Measurements from ENCODE around the gene MAP3K4.

The MAP3K4 gene

DNA sequence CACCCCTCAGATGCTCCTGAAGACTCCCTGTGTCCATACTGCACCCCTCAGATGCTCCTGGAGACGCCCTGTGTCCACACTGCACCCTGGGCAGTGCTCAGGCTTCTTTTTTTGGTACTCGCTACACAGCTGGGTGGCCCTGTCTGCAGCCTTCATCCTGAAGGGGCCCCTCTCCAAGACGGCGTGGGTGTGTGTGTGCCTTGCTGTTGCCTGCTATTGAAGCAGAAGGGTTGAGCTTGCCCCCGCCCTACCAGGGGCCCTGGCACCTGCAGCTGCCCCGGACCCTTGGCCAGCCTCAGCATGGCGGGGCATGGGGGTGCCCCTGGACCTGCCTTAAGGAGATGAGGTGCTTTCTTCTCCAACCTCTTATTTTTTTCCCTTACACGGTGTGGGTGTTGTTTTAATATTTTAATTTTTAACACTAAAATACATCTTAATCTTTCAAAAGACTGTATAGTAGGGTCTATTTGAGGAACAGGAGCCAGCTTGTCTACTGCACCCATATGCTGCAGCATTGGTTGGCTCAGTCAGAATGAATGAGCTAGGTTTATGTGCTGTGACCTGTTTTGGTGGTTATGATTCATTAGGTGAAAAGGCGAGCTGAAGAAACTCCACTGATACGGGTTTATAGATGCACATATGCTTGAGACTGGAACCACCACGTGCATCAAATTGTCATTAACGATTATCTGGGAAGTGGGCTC lies 146.4 kb downstream of the MAP3K4 start:
- no peak overlapping the region for H3K4me3 ChIP-seq (ENCODE audit: low read depth, low read length)
- no peak for DNase-seq (ENCODE audit: low read depth)
- TF ChIP-seq, protein P1, sequence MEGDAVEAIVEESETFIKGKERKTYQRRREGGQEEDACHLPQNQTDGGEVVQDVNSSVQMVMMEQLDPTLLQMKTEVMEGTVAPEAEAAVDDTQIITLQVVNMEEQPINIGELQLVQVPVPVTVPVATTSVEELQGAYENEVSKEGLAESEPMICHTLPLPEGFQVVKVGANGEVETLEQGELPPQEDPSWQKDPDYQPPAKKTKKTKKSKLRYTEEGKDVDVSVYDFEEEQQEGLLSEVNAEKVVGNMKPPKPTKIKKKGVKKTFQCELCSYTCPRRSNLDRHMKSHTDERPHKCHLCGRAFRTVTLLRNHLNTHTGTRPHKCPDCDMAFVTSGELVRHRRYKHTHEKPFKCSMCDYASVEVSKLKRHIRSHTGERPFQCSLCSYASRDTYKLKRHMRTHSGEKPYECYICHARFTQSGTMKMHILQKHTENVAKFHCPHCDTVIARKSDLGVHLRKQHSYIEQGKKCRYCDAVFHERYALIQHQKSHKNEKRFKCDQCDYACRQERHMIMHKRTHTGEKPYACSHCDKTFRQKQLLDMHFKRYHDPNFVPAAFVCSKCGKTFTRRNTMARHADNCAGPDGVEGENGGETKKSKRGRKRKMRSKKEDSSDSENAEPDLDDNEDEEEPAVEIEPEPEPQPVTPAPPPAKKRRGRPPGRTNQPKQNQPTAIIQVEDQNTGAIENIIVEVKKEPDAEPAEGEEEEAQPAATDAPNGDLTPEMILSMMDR (IDR thresholded peaks at IDR 0.05; ENCODE audit: control insufficient read depth, extremely low read depth, insufficient read depth) = no peak

DNA sequence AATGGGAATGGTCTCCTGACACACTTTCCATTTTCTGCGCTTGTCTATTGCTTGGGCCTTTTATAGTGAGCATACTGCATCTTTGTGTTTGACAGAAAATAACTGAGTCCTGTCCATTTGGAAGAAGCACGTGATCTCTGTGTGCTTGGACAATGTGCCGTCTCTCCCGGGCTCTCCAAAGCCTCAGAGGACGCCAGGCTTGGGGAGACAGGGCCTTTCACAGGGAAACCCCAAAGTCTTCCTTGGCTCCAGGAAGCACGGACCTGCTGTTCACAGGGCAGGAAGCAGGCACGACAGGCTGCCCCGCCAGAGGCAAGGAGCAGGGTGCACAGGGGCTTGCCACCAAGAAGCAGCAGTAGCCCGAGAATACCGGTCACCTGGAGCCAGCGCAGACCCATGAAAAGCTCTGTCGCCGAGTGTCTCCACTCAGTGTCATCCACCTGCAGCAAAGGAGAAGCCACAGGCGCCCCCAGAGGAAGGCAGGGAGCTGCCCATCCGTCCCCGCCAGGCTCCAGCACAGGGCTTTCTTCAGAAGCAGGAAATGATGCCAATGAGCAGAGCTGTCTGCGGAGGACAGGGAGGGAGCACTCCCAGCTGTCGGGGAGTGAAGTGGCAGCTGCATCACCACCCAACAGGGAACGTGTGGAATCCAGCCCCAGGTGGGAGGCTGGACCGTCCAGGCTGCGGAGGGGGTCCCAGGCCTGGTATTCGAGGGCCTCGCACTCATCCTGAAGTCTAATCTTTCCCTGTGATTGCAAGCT lies 147.2 kb downstream of the MAP3K4 start:
- TF ChIP-seq, protein P1 (IDR thresholded peaks at IDR 0.05; ENCODE audit: control insufficient read depth, extremely low read depth, insufficient read depth) = no peak
- no peak for DNase-seq (ENCODE audit: low read depth)

DNA sequence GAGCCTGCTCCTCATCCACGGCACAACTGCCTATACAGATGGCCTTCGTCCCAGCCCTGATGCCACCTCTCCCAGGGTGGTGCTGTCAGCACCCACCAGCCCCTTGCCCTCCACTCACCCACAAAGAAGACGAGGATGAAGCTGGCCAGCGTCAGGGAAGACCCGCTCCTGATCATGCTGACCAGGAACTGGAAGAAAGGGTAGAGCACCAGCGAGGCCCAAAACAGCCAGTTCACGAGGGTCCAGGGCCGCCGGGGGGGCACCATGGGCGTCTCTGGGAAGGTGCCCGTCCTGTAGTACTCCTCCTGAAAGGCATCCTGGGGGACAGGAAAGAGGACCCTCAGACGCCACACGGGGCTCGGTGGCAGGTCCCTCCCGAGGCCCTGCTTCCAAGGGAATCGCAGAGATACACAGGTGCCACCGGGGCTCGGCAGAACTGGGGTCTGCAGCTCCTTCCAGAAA lies 147.8 kb downstream of the MAP3K4 start:
- no peak overlapping the region for H3K4me3 ChIP-seq (ENCODE audit: low read depth, low read length)
- no peak for DNase-seq (ENCODE audit: low read depth)
- TF ChIP-seq, protein P1 (IDR thresholded peaks at IDR 0.05; ENCODE audit: control insufficient read depth, extremely low read depth, insufficient read depth) = no peak

More for the DNA sequence above, 147.2 kb downstream of the MAP3K4 start:
- H3K4me3 ChIP-seq (ENCODE audit: low read depth, low read length) = no peak overlapping the region

DNA sequence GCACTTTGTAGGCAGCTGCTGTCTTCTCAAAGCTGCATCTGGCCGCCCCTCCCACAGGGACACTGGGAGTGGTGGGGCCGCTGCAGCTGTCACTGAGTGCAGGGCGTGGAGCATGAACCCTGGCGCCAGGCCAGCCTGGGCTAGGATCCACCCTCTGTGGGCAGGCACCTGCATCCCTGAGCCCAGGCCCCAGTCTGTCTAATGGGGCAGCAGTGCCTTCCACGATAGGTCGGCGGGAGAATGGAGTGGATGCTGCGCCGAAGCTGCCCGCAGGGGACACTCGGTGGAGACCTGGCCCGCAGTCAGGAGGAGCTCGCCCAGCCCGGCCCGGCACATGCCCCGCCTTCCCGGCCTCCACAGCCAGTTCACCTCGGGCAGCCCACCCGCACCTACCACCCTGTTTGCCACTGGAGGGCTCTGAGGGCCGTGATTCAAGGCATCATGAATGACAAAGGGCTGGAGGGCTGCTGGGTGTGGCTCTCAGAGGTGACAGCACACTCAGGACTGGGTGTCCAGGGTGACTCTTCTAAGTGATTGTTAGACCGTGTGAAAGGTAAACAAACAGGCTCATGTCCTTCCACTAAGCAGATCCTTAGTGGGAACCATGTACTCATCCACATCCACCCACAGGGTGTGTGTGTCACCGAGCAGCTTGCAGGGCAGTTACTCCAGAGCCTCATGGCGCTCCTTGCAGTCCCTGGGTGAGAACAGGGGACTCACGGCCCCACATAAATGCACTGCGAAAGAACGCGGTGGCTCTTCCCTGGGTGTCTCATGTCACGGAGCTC lies 148.4 kb downstream of the MAP3K4 start:
- H3K4me3 ChIP-seq (ENCODE audit: low read depth, low read length) = no peak overlapping the region
- TF ChIP-seq, protein P1 (IDR thresholded peaks at IDR 0.05; ENCODE audit: control insufficient read depth, extremely low read depth, insufficient read depth) = no peak
- DNase-seq (ENCODE audit: low read depth) = no peak

DNA sequence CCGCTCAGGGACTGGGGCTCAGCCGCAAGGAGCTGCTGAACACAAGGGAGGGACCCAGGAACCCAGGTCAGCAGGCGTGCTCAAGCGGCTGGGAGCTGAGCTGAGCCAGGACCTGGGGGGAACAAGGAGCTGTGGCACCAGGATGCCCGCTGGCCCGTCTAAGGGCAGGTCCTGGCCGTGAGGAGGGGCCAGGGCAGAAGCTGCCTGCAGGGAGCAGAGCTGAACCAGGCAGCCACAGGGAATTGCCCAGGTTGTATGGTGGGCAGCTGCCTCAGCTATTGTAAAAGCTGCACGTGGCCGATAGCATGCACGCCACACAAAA lies 148.9 kb downstream of the MAP3K4 start:
- H3K4me3 ChIP-seq (ENCODE audit: low read depth, low read length) = no peak overlapping the region
- TF ChIP-seq, protein P1 (IDR thresholded peaks at IDR 0.05; ENCODE audit: control insufficient read depth, extremely low read depth, insufficient read depth) = no peak
- no peak for DNase-seq (ENCODE audit: low read depth)

DNA sequence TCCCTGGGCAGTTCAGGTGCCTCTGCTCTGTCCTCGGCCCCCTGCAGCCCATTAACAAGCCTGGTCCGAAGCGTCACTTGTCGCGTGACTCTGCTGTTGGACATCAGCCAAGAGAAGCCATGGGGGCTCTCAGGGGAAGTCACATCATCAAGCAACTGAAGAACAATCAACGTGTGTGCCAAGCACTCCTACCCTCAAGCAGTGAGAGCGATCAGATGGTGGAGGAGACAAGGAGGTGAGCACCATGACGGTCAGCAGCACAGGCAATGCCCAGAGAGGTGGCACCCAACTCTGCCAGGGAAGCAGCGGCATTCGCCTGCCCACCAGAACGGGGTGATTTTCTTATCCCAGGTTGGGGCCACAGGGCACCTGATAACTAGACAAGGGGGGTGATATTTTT lies 149.6 kb downstream of the MAP3K4 start:
- DNase-seq (ENCODE audit: low read depth) = no peak
- TF ChIP-seq, protein P1 (IDR thresholded peaks at IDR 0.05; ENCODE audit: control insufficient read depth, extremely low read depth, insufficient read depth) = no peak
- H3K4me3 ChIP-seq (ENCODE audit: low read depth, low read length) = no peak overlapping the region

All from LNCaP clone FGC (cell line).